Sigmoid colon (tissue), 4 donors: ENCODE results near the gene PLA2G4F.

Experiments used
- EP300 ChIP-seq, 4 donors: sonication (generic); formaldehyde crosslinking; IDR thresholded peaks; one replicate each; pipeline ENCODE4 v1.6.1; 2017; ENCODE audit warnings: antibody characterized with exemption in 4 of 4
- POLR2A ChIP-seq, 2 donors: fragments of 450-650 bp; IDR thresholded peaks; one replicate each; pipeline ENCODE4 v1.6.1; 2016; ENCODE audit warnings: antibody characterized with exemption in 2 of 2, mild to moderate bottlenecking in 2 of 2, moderate library complexity in 2 of 2
- POLR2AphosphoS5 ChIP-seq, 4 donors: sonication (generic); formaldehyde crosslinking; IDR thresholded peaks; one replicate each; pipeline ENCODE4 v1.6.1; 2017; ENCODE audit warnings: antibody characterized with exemption in 4 of 4

DNA sequence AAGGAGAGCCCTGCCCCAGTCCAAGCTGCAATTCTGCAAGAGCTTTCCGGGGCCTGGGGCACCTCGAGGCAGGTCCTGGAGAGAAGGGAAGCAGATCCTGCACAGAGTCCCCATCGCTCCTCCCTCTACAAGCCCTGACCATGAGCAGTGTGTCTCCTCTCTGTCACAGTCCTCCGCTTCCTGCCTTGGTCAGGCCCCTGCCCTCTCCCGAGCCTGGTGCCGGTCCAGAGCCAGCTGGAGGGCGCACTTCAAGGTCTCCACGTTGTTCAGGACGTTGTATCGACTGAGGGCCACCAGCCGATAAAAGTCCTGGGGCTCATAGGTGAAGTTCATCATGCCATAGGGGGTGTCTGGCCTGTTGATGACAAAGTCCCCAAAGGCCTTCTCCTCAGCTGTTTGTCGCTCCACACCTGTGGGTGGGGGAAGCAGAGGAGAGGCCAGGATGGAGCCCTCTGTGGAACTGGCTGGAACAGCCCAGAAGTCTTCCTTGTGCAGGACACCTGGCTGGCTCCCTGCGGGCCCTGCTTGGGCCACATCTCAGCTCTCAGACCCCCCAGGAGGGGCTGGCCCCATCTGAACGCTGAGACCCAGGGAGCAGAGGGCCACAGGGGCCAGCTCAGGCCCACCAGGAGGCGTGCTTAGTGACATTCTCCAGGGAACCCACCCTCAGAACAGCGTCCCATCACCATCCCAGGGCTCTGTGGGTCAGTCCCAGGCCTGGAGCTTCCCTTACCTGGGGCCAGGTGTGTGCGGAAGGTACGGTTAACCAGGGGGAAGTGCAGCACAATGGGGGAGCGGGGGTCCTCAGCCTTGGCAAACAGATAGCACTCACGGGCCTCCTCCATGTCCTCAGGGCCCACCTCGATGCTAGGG is 14.4 kb downstream of the PLA2G4F start:
- no peak for TF ChIP-seq EP300 (IDR thresholded peaks at IDR 0.05)
- no peak for TF ChIP-seq POLR2AphosphoS5 (IDR thresholded peaks at IDR 0.05)
- no peak for TF ChIP-seq POLR2A (IDR thresholded peaks at IDR 0.05)
